Lung (tissue), 16 donors: ENCODE data around the gene LYST. TPM values are rescaled to one million over a fixed set of nuclear protein-coding genes. Genes with fewer than 3 reads are reported as not detected.
"Not testable (repeated sequence)": the region's sequence is repeated elsewhere in the genome, so short reads cannot be mapped to it uniquely, and the experiment has no call there.

Experiments used
- ATAC-seq: fragments of 200-7000 bp; cut with Tn5 transposase; one replicate; pipeline ENCODE4 v1.9.1; 2020; ENCODE audit warnings: moderate number of reproducible peaks; ENCODE audit not compliant: insufficient read depth, low FRiP score
- DNase-seq, 3 donors: peaks; one replicate each; pipeline ENCODE4 v3.0.0-alpha.2; 2013 to 2017
- H3K27ac ChIP-seq, 2 donors: one replicate each; pipeline ENCODE4 v1.5.1; 2013; ENCODE audit warnings: mild to moderate bottlenecking in 2 of 2, moderate library complexity in 2 of 2, control low read depth in 1 of 2, inconsistent platforms in 1 of 2, low read depth in 1 of 2, low read length in 1 of 2
- H3K27me3 ChIP-seq, 3 donors: one replicate each; pipeline ENCODE4 v1.5.1; 2013; ENCODE audit warnings: low read length in 2 of 3; ENCODE audit not compliant: control insufficient read depth in 3 of 3, insufficient read depth in 3 of 3
- H3K36me3 ChIP-seq, 4 donors: one replicate each; pipeline ENCODE4 v1.5.1; 2013; ENCODE audit warnings: low read length in 4 of 4, mild to moderate bottlenecking in 1 of 4, moderate library complexity in 1 of 4; ENCODE audit not compliant: control insufficient read depth in 4 of 4, insufficient read depth in 4 of 4
- H3K4me1 ChIP-seq, 5 donors: one replicate each; pipeline ENCODE4 v1.5.1; 2013; ENCODE audit warnings: low read length in 5 of 5, mild to moderate bottlenecking in 2 of 5, moderate library complexity in 1 of 5; ENCODE audit not compliant: control insufficient read depth in 5 of 5, insufficient read depth in 5 of 5
- H3K4me3 ChIP-seq: one replicate; pipeline ENCODE4 v1.5.1; 2013; ENCODE audit warnings: mild to moderate bottlenecking, control low read depth, moderate library complexity
- H3K9ac ChIP-seq, 2 donors: one replicate each; pipeline ENCODE4 v1.5.1; 2013; ENCODE audit warnings: low read length in 2 of 2, control low read depth in 1 of 2; ENCODE audit not compliant: insufficient read depth in 1 of 2
- H3K9me3 ChIP-seq, 4 donors: one replicate each; pipeline ENCODE4 v1.5.1; 2013; ENCODE audit warnings: low read length in 3 of 4, mild to moderate bottlenecking in 1 of 4, moderate library complexity in 1 of 4; ENCODE audit not compliant: control insufficient read depth in 4 of 4, insufficient read depth in 3 of 4
- WGBS, 2 donors: extraction: QIAGEN DNeasy Blood & Tissue Kit; methylation state at CpG; one replicate each; pipeline ENCODE4 v1.1.7; 2013; 5-methylcytosine and 5-hydroxymethylcytosine counted together
- long read RNA-seq, 5 donors: transcript quantifications; one replicate each; lab custom pipeline, GENCODE V29; 2026
- polyA plus RNA-seq, 2 donors: library from polyadenylated mRNA; stranded (reverse); fragments of 200-250 nt; gene quantifications; one replicate each; pipeline ENCODE4 v1.2.1, GENCODE V29; 2013
- total RNA-seq, 2 donors: library from RNA; depleted of rRNA in 1 of 2; stranded (reverse); fragments of >200 nt in 1 of 2; gene quantifications; one replicate each; pipeline ENCODE4 v1.2.1, GENCODE V29; 2014 to 2021
- TF ChIP-seq, protein P1 (sequence below): IDR thresholded peaks from 2 replicates; pipeline ENCODE4 v1.5.1; 2012; ENCODE audit warnings: mild to moderate bottlenecking; ENCODE audit errors: control extremely low read depth, extremely low read depth
- donor health status: control.
- donor health status: control.
- donor health status: Bipolar disorder and iron deficiency.
- donor health status: healthy.
- donor health status: DM: yes; HTN: yes; CAD: no.

LYST gene, protein sequence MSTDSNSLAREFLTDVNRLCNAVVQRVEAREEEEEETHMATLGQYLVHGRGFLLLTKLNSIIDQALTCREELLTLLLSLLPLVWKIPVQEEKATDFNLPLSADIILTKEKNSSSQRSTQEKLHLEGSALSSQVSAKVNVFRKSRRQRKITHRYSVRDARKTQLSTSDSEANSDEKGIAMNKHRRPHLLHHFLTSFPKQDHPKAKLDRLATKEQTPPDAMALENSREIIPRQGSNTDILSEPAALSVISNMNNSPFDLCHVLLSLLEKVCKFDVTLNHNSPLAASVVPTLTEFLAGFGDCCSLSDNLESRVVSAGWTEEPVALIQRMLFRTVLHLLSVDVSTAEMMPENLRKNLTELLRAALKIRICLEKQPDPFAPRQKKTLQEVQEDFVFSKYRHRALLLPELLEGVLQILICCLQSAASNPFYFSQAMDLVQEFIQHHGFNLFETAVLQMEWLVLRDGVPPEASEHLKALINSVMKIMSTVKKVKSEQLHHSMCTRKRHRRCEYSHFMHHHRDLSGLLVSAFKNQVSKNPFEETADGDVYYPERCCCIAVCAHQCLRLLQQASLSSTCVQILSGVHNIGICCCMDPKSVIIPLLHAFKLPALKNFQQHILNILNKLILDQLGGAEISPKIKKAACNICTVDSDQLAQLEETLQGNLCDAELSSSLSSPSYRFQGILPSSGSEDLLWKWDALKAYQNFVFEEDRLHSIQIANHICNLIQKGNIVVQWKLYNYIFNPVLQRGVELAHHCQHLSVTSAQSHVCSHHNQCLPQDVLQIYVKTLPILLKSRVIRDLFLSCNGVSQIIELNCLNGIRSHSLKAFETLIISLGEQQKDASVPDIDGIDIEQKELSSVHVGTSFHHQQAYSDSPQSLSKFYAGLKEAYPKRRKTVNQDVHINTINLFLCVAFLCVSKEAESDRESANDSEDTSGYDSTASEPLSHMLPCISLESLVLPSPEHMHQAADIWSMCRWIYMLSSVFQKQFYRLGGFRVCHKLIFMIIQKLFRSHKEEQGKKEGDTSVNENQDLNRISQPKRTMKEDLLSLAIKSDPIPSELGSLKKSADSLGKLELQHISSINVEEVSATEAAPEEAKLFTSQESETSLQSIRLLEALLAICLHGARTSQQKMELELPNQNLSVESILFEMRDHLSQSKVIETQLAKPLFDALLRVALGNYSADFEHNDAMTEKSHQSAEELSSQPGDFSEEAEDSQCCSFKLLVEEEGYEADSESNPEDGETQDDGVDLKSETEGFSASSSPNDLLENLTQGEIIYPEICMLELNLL (N-terminal part only)
- 10 to 100 TPM; 45.8 to 82.7 TPM for total RNA-seq
- 10 to 100 TPM in 1 of 2 donors, 1 to 10 TPM in 1; 9.8 to 17.5 TPM for polyA plus RNA-seq
- long read RNA-seq, donor 1 = 0 reads
- long read RNA-seq, donor 2, partial matches to known transcripts = 0 of 1 reads
- long read RNA-seq, donor 2, other reads (novel, unspliced or antisense) = 0 of 1 reads
- long read RNA-seq, donor 3 = 0 reads
- long read RNA-seq, donor 4 = 0 reads
- long read RNA-seq, donor 5 = 0 reads

DNA sequence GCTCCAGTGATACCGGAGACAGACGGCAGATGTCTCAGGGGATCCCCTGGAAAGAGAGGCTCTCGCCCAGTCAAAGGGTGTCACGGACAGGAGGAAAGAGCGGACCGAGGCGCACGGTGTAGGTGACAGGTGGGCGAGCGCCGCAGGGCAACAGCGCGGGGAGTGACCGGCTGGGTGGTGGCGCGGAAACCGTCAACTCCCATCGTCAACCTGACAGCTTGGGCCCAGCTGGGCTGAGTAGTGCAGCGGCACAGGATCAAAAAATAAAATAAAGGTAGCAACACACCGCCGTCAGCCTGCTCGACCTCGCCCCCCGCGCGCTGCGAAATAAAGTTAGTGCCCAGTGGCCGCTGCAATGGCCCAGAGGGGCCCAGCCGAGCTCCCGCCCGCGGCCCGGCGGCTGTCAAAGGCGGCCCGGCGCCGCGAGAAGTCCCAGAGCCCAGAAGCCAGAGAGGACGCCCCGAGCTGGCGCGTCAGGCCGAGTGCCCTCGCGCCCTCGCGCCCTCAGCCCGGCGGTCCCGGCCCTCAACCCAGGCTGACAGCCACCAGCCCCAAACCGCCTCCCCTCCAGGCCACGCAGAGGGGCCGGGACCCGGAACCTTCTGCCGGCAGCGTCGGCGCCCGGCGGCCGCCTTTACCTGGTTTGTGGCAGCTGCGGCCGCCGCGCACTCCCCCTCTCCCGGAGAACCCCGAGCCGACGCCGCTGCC, at the start of gene LYST:
TSS of gene LYST (minus strand) at position 702 of the 708 bp plus-strand sequence. CDS start 36,489 bp downstream, outside the sequence.
- Histone ChIP-seq H3K27ac (peak within 1 kb of the TSS; percentile 96 to 97), H3K4me1 (peaks cover 0 to 17% (median 5%) of the 10 kb centered on the region in 5 donors), H3K9ac (peak within 1 kb of the TSS; percentile 80 to 85), H3K36me3 (no peaks in the 10 kb centered on the region), H3K4me3 (peak within 1 kb of the TSS; percentile 83), H3K9me3 (no peaks in the 10 kb centered on the region), H3K27me3 (no peaks in the 10 kb centered on the region)
- WGBS, 2 donors = 0% methylated on average over 59 to 71 of the region's 71 CpGs
- peak in 1 of 3 donors; percentile 47 for DNase-seq
- TF ChIP-seq, protein P1, sequence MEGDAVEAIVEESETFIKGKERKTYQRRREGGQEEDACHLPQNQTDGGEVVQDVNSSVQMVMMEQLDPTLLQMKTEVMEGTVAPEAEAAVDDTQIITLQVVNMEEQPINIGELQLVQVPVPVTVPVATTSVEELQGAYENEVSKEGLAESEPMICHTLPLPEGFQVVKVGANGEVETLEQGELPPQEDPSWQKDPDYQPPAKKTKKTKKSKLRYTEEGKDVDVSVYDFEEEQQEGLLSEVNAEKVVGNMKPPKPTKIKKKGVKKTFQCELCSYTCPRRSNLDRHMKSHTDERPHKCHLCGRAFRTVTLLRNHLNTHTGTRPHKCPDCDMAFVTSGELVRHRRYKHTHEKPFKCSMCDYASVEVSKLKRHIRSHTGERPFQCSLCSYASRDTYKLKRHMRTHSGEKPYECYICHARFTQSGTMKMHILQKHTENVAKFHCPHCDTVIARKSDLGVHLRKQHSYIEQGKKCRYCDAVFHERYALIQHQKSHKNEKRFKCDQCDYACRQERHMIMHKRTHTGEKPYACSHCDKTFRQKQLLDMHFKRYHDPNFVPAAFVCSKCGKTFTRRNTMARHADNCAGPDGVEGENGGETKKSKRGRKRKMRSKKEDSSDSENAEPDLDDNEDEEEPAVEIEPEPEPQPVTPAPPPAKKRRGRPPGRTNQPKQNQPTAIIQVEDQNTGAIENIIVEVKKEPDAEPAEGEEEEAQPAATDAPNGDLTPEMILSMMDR = no peak
- ATAC-seq = peak; percentile 63

DNA sequence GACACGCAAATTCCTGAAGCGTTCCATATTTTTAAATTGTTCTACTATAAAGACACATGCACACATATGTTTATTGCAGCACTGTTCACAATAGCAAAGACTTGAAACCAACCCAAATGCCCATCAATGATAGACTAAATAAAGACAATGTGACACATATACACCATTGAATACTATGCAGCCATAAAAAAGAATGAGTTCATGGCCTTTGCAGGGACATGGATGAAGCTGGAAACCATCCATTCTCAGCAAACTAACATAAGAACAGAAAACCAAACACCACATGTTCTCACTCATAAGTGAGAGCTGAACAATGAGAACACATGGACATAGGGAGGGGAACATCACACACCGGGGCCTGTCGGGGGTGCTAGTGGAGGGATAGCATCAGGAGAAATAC, 48.8 kb upstream of the LYST start:
- ATAC-seq, H3K9me3 ChIP-seq, DNase-seq, H3K27me3 ChIP-seq, H3K4me3 ChIP-seq, H3K36me3 ChIP-seq, H3K27ac ChIP-seq, H3K9ac ChIP-seq: not testable (repeated sequence)
- WGBS, 2 donors = 96 to 98% methylated on average over 4 of the region's 4 CpGs
- peaks cover 0 to 15% (median 0%) of the 10 kb centered on the region in 5 donors for H3K4me1 ChIP-seq

DNA sequence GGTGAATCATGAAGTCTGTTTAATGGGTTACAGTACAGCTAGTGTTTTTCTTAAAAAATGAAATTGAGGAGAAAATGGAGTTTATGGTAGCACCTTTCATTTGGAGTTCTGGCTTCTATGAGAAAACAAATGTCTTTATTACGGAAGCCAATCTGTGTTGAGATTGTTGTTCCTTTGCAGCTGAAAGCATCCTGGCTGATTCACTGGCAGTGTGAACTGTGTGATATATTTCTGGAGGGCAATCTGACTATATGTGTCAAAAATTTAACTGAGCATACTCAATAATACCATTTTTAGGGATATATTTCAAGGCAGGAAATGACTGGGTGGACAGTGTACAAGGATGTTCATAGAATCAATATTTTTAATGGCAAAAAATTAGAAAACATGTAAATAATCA, 46.6 kb upstream of the LYST start:
- H3K4me1 ChIP-seq = peaks cover 0 to 10% (median 0%) of the 10 kb centered on the region in 5 donors
- no peaks in the 10 kb centered on the region for H3K27me3 ChIP-seq
- DNase-seq (no peak), ATAC-seq (no peak)
- no peak overlapping the region for H3K9ac ChIP-seq
- H3K27ac ChIP-seq = no peak overlapping the region
- H3K4me3 ChIP-seq = no peak overlapping the region
- H3K9me3 ChIP-seq = no peaks in the 10 kb centered on the region
- TF ChIP-seq, protein P1 = no peak
- H3K36me3 ChIP-seq = no peaks in the 10 kb centered on the region
- 95 to 98% methylated on average over 1 of the region's 1 CpG for WGBS, 2 donors
